ENCODE measurements around the gene DDX51. TPM values are rescaled to one million over a fixed set of nuclear protein-coding genes. Genes with fewer than 3 reads are reported as not detected.

Gene DDX51
- total and polyA plus RNA-seq, 2 of the 13 experiments (the other 11 are each of a cell fraction or from before 2014, with no cell fraction given), result 10.1 TPM

DNA sequence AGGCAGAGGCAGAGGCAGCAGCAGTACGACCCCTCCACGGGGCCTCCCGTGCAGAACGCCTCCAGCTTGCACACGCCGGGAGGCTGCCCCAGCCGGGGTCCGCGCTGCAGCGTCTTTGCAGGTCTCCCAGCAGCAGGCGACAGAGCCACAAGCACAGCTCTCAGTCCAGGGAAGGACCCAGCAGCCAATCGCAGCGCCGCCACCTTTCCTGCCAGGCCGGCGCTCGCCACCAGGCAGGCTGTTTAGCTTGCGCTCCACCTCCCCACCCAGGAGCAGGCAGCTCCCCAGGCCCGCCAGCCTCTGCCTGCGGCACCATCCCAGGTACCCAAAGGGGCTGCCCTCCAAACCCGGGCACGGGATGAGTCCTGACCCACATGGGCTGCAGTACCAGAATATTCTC lies 25.2 kb downstream of the DDX51 start:
- DNase-seq (ENCODE audit: low spot score) (no peak), FAIRE-seq (no peak), ATAC-seq (no peak)
- CTCF ChIA-PET (ENCODE audit: low intra/inter-chr PET ratio, low total read pairs), result no interaction called here
- H3K4me2 ChIP-seq (ENCODE audit: low read depth, low read length), result no peak overlapping the region
- 0 out of 2 replicates have a peak, but pooled peaks cover 2% of the 10 kb centered on the region for H4K20me1 ChIP-seq (ENCODE audit: insufficient read depth, low read length)
- TF ChIP-seq ZNF468 (CRISPR knock-in tag; IDR thresholded peaks at IDR 0.05) (no peak), AGO2 (optimal IDR thresholded peaks at IDR 0.05; ENCODE audit: low read depth, low read length) (peak; percentile 42)
- H3K27ac ChIP-seq (ENCODE audit: extremely low read length, insufficient read depth, low read length), result no peak overlapping the region
- no peaks in the 10 kb centered on the region for H3K4me1 ChIP-seq (ENCODE audit: insufficient read depth, low read length)
- H3K79me2 ChIP-seq (ENCODE audit: insufficient read depth, low read length), result no peaks in the 10 kb centered on the region
- POLR2A ChIA-PET, result no interaction called here
- no peaks in the 10 kb centered on the region for H3K27me3 ChIP-seq (ENCODE audit: control insufficient read depth in 1 of 2, insufficient read depth in 2 of 2, low read length in 2 of 2)
- peaks cover 14 to 48% of the 10 kb centered on the region in 2 experiments; a peak in 4 of 5 replicates for H3K36me3 ChIP-seq (replicated peaks in 1 of 2; ENCODE audit: control insufficient read depth in 1 of 2, insufficient read depth in 2 of 2, low read length in 2 of 2)
- H3K4me3 ChIP-seq (replicated peaks in 1 of 3; ENCODE audit: insufficient read depth in 1 of 3, low read depth in 2 of 3, low read length in 3 of 3), result no peak overlapping the region
- BruUV-seq (replicated peaks), result no TSS peak
- no peaks in the 10 kb centered on the region for H3K9me3 ChIP-seq (ENCODE audit: low read length)
- no peak overlapping the region for H3K9ac ChIP-seq (ENCODE audit: insufficient read depth, low read depth, low read length)
- intact Hi-C loops (cut with micrococcal nuclease; ENCODE audit: unreplicated experiment) (no loop called here), in situ Hi-C loops (cut with HindIII; ENCODE audit: extremely low pct_ligation_motif_present, low pct_unique_long_range_greater_than_20kb) (no loop called here)
- no peak overlapping the region for H2AFZ ChIP-seq (ENCODE audit: low read length)
- 100% methylated on average over 6 of the region's 22 CpGs for WGBS (ENCODE audit: low lambda C conversion rate)

DNA sequence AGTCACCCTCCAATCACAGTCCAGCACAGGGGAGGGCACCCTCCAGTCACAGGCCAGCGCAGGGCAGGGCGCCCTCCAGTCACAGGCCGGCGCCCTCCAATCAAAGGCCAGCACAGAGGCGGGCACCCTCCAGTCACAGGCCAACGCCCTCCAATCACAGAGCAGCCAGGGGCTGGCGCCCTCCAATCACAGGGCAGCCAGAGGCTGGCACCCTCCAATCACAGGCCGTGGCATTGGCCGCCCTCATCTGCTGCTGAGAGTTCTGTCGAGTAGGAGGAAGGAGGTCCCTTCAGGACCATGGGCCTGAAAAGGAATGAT lies 26.6 kb downstream of the DDX51 start:
- Histone ChIP-seq H3K79me2 (ENCODE audit: insufficient read depth, low read length) (no peaks in the 10 kb centered on the region), H3K4me2 (ENCODE audit: low read depth, low read length) (no peak overlapping the region), H3K27me3 (ENCODE audit: control insufficient read depth in 1 of 2, insufficient read depth in 2 of 2, low read length in 2 of 2) (no peaks in the 10 kb centered on the region), H2AFZ (ENCODE audit: low read length) (no peak overlapping the region), H3K9ac (ENCODE audit: insufficient read depth, low read depth, low read length) (no peak overlapping the region), H3K27ac (ENCODE audit: extremely low read length, insufficient read depth, low read length) (no peak overlapping the region), H3K4me1 (ENCODE audit: insufficient read depth, low read length) (no peaks in the 10 kb centered on the region), H3K9me3 (ENCODE audit: low read length) (no peaks in the 10 kb centered on the region), H4K20me1 (ENCODE audit: insufficient read depth, low read length) (0 out of 2 replicates have a peak, but pooled peaks cover 2% of the 10 kb centered on the region), H3K4me3 (replicated peaks in 1 of 3; ENCODE audit: insufficient read depth in 1 of 3, low read depth in 2 of 3, low read length in 3 of 3) (no peak overlapping the region), H3K36me3 (replicated peaks in 1 of 2; ENCODE audit: control insufficient read depth in 1 of 2, insufficient read depth in 2 of 2, low read length in 2 of 2) (peaks cover 15 to 50% of the 10 kb centered on the region in 2 experiments; a peak in 4 of 5 replicates)
- ATAC-seq, result peak; percentile 45
- in situ Hi-C loops (cut with HindIII; ENCODE audit: extremely low pct_ligation_motif_present, low pct_unique_long_range_greater_than_20kb), result no loop called here
- ChIA-PET CTCF (ENCODE audit: low intra/inter-chr PET ratio, low total read pairs) (no interaction called here), POLR2A (no interaction called here)
- intact Hi-C loops (cut with micrococcal nuclease; ENCODE audit: unreplicated experiment), result no loop called here
- TF ChIP-seq NFYC (CRISPR knock-in tag; IDR thresholded peaks at IDR 0.05), result peak; percentile 61
- TF ChIP-seq, protein P1, sequence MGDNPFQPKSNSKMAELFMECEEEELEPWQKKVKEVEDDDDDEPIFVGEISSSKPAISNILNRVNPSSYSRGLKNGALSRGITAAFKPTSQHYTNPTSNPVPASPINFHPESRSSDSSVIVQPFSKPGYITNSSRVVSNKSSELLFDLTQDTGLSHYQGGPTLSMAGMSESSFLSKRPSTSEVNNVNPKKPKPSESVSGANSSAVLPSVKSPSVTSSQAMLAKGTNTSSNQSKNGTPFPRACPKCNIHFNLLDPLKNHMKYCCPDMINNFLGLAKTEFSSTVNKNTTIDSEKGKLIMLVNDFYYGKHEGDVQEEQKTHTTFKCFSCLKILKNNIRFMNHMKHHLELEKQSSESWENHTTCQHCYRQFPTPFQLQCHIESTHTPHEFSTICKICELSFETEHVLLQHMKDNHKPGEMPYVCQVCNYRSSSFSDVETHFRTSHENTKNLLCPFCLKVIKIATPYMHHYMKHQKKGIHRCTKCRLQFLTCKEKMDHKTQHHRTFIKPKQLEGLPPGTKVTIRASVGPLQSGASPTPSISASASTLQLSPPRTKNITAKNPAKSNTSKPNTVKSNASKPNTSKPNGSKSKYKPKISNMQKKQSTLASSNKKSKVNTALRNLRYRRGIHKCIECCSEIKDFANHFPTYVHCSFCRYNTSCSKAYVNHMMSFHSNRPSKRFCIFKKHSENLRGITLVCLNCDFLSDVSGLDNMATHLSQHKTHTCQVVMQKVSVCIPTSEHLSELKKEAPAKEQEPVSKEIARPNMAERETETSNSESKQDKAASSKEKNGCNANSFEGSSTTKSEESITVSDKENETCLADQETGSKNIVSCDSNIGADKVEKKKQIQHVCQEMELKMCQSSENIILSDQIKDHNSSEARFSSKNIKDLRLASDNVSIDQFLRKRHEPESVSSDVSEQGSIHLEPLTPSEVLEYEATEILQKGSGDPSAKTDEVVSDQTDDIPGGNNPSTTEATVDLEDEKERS (CRISPR knock-in tag; IDR thresholded peaks at IDR 0.05), result no peak
- no peak for TF ChIP-seq NFIC (IDR thresholded peaks at IDR 0.05; ENCODE audit: low read length)
- TF ChIP-seq AGO2 (optimal IDR thresholded peaks at IDR 0.05; ENCODE audit: low read depth, low read length), result peak; percentile 5
- TF ChIP-seq, protein P2, sequence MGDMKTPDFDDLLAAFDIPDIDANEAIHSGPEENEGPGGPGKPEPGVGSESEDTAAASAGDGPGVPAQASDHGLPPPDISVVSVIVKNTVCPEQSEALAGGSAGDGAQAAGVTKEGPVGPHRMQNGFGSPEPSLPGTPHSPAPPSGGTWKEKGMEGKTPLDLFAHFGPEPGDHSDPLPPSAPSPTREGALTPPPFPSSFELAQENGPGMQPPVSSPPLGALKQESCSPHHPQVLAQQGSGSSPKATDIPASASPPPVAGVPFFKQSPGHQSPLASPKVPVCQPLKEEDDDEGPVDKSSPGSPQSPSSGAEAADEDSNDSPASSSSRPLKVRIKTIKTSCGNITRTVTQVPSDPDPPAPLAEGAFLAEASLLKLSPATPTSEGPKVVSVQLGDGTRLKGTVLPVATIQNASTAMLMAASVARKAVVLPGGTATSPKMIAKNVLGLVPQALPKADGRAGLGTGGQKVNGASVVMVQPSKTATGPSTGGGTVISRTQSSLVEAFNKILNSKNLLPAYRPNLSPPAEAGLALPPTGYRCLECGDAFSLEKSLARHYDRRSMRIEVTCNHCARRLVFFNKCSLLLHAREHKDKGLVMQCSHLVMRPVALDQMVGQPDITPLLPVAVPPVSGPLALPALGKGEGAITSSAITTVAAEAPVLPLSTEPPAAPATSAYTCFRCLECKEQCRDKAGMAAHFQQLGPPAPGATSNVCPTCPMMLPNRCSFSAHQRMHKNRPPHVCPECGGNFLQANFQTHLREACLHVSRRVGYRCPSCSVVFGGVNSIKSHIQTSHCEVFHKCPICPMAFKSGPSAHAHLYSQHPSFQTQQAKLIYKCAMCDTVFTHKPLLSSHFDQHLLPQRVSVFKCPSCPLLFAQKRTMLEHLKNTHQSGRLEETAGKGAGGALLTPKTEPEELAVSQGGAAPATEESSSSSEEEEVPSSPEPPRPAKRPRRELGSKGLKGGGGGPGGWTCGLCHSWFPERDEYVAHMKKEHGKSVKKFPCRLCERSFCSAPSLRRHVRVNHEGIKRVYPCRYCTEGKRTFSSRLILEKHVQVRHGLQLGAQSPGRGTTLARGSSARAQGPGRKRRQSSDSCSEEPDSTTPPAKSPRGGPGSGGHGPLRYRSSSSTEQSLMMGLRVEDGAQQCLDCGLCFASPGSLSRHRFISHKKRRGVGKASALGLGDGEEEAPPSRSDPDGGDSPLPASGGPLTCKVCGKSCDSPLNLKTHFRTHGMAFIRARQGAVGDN (CRISPR knock-in tag; IDR thresholded peaks at IDR 0.05), result 0 out of 2 replicates have a peak, but pooled peaks have one; percentile 1
- TF ChIP-seq ZBTB8A (CRISPR knock-in tag; IDR thresholded peaks at IDR 0.05; ENCODE audit: borderline replicate concordance, low read depth), result no peak
- TF ChIP-seq NFYB (CRISPR knock-in tag; IDR thresholded peaks at IDR 0.05), result peak; percentile 61
- DNase-seq (ENCODE audit: low spot score), result no peak
- 95% methylated on average over 8 of the region's 10 CpGs for WGBS (ENCODE audit: low lambda C conversion rate)
- no TSS peak for BruUV-seq (replicated peaks)
- FAIRE-seq, result no peak
